ACC112 (cell line): ENCODE results near the gene NTN4.

Experiments
- H2AFZ ChIP-seq: fragments of 200-600 bp; sonication (generic); one replicate; pipeline ENCODE4 v1.6.0; 2017; ENCODE audit warnings: antibody characterized with exemption, low read length; ENCODE audit not compliant: unreplicated experiment
- H3K27ac ChIP-seq: fragments of 200-600 bp; sonication (generic); 2 replicates; pipeline ENCODE4 v1.5.1; 2014; ENCODE audit warnings: low read depth, mild to moderate bottlenecking, antibody characterized with exemption, low read length, moderate library complexity
- H3K27me3 ChIP-seq: fragments of 200-600 bp; sonication (generic); 2 replicates; pipeline ENCODE4 v1.6.1; 2014; ENCODE audit warnings: mild to moderate bottlenecking, antibody characterized with exemption, low read length, moderate library complexity, mixed read lengths; ENCODE audit not compliant: insufficient read depth
- H3K36me3 ChIP-seq: fragments of 200-600 bp; sonication (generic); 2 replicates; pipeline ENCODE4 v1.6.1; 2016; ENCODE audit warnings: mild to moderate bottlenecking, antibody characterized with exemption, low read length, moderate library complexity, mixed read lengths; ENCODE audit not compliant: insufficient read depth
- H3K4me1 ChIP-seq: fragments of 200-600 bp; sonication (generic); one replicate; pipeline ENCODE4 v1.6.1; 2016; ENCODE audit warnings: low read length, mixed read lengths; ENCODE audit not compliant: insufficient read depth, unreplicated experiment, control insufficient read depth
- H3K4me3 ChIP-seq: fragments of 200-600 bp; sonication (generic); 2 replicates; pipeline ENCODE4 v1.5.1; 2014; ENCODE audit warnings: mild to moderate bottlenecking, low read depth, low read length
- H3K79me2 ChIP-seq: fragments of 200-600 bp; sonication (generic); one replicate; pipeline ENCODE4 v1.6.0; 2016; ENCODE audit warnings: low read length; ENCODE audit not compliant: control insufficient read depth, unreplicated experiment, insufficient read depth

The NTN4 gene

DNA sequence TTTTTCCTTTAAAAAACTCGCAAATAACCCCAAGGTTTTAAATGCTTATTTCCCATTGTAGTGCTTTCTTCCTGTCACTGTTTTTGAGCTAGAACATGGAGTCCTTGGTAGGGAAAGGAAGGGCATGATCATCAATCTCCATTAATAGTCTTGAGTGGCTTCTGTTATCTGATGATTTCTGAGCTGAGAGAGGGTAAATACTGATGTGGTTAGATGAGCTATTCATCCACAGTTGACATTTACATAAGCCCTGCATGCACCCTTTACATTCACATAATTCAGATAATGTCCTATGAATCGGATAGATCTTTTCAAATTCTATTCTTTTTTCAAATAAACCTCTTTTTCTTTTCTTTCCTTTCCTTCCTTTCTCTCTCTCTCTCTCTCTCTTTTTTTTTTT is 81.4 kb downstream of the NTN4 start:
- Histone ChIP-seq H3K27me3 (no peaks in the 10 kb centered on the region), H3K79me2 (no peaks in the 10 kb centered on the region), H3K27ac (no peak overlapping the region), H3K4me1 (no peaks in the 10 kb centered on the region), H3K4me3 (no peak overlapping the region), H3K36me3 (no peaks in the 10 kb centered on the region), H2AFZ (no peak overlapping the region)

DNA sequence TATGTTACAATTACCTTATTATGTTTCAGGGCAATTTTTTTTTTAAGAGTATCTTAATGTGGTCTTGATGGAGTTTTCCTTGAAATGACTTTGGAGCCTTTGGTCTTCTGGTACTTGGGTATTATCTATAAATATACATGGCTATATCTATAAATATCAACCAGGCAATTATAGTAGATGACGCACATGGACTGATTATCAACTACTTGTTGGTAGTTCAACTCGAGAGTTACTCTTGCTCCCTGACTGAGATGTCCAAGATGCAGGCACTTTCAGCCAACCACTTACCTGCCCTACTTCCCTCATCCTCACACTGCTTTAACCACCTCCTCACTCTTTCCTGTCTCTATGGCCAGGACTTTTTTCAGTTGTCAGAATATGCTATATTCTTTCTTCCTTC is 85.4 kb downstream of the NTN4 start:
- Histone ChIP-seq H3K27ac (no peak overlapping the region), H2AFZ (no peak overlapping the region), H3K79me2 (no peaks in the 10 kb centered on the region), H3K4me3 (no peak overlapping the region), H3K36me3 (no peaks in the 10 kb centered on the region), H3K27me3 (no peaks in the 10 kb centered on the region), H3K4me1 (peaks cover 12% of the 10 kb centered on the region)

DNA sequence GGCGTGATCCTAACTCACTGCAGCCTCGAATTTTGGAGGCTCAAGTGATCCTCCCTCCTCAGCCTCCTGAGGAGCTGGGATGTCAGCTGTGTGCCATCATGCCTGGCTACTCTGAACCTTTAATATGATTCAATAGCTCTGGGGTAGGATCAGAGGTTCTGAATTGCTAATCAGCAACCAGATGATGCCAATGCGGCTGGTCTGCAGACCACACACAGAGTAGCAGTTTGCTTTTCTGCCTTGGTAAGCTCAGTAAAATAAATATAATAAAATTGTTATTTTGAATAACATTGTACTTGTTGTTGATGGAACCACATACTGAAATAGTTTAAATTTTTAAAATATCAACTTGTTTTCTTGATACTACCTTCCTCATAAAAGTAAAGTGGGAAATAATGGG is 86.6 kb downstream of the NTN4 start:
- Histone ChIP-seq H3K4me3 (no peak overlapping the region), H3K27me3 (no peaks in the 10 kb centered on the region), H3K79me2 (no peaks in the 10 kb centered on the region), H3K36me3 (no peaks in the 10 kb centered on the region), H3K27ac (no peak overlapping the region), H2AFZ (no peak overlapping the region), H3K4me1 (peaks cover 17% of the 10 kb centered on the region)

DNA sequence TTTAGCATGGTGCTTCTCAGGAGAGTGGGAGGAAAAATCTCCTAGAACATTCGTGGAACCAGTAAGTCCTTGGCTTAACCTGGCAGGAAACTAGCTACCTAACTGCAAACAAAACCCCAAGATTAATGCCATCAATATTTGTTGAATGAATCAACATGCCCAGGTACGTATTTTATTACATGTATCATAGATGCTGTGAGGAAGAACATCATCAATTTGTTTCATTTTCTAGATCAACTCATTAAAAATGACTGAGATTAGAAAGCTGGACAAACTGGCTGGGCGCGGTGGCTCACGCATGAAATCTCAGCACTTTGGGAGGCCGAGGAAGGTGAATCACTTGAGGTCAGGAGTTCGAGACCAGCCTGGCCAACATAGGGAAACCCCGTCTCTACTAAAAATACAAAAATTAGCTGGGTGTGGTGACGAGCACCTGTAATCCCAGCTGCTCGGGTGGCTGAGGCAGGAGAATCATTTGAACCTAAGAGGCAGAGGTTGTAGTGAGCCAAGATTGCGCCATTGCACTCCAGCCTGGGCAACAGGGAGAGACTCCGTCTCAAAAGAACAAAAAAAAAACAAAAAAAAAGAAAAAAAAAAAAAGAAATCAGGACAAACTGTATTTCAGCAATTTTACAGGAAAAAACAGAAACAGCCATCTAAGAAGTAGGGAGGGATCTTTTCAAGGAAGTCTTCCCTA is 88.7 kb downstream of the NTN4 start:
- Histone ChIP-seq H3K4me1 (peaks cover 17% of the 10 kb centered on the region), H3K79me2 (no peaks in the 10 kb centered on the region), H2AFZ (no peak overlapping the region), H3K36me3 (no peaks in the 10 kb centered on the region), H3K27me3 (no peaks in the 10 kb centered on the region), H3K4me3 (no peak overlapping the region), H3K27ac (peak overlapping the region; percentile 67)

- Histone ChIP-seq H3K4me1 (peaks cover 17% of the 10 kb centered on the region), H3K27me3 (no peaks in the 10 kb centered on the region), H3K4me3 (no peak overlapping the region), H3K27ac (peak overlapping the region; percentile 67), H3K79me2 (no peaks in the 10 kb centered on the region), H2AFZ (no peak overlapping the region), H3K36me3 (no peaks in the 10 kb centered on the region)
Observed at GRCh38 chr12:95701275-95701674, 89.3 kb downstream of the NTN4 start.

DNA sequence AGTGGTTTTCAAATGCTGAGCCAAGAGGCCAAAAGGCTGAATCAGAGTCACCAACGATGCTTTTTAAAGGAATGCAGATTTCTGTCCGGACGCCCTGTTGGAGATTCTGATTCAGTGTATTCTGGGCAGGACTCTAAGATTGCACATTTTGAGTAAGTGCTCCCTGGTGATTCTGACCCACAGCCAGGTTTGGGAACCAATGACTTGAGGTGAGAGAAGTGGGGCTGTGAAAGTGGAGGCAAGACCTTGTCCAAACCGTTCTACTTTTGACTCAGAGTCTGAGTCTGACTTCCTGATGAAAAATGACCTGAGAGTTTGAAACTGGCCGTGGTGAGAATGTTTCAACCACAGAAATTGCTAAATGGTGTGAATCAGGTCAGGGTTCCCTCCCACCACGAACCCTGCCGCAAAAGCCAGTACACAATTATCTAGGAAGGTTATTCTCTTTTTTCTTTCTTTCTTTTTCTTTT is 90.2 kb downstream of the NTN4 start:
- Histone ChIP-seq H3K27me3 (no peaks in the 10 kb centered on the region), H3K4me3 (0 out of 2 replicates have a peak overlapping the region, but pooled peaks have one; percentile 1), H2AFZ (no peak overlapping the region), H3K4me1 (peaks cover 17% of the 10 kb centered on the region), H3K79me2 (no peaks in the 10 kb centered on the region), H3K27ac (peak overlapping the region; percentile 67), H3K36me3 (no peaks in the 10 kb centered on the region)

DNA sequence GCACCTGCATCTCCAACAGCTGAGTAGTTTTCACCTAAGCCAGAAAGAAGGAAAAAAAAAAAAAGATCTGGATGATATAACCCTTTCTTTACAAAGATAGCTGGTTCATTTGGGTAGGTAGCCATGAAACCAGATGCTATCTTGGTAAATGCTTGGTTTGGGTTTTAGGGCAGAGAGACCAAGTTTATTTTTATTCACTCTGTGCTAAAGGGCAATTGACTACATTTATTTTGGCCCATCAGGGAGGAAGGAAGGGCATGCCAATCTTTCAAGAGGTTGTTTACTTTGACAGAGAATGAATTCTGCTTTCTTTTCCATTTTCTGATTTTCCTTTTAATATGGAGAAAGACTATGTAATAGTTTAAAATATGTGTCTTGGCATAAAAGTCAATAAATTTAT is 91.0 kb downstream of the NTN4 start:
- peak overlapping the region; percentile 67 for H3K27ac ChIP-seq
- no peak overlapping the region for H3K4me3 ChIP-seq
- no peak overlapping the region for H2AFZ ChIP-seq
- no peaks in the 10 kb centered on the region for H3K79me2 ChIP-seq
- no peaks in the 10 kb centered on the region for H3K36me3 ChIP-seq
- no peaks in the 10 kb centered on the region for H3K27me3 ChIP-seq
- peaks cover 17% of the 10 kb centered on the region for H3K4me1 ChIP-seq

DNA sequence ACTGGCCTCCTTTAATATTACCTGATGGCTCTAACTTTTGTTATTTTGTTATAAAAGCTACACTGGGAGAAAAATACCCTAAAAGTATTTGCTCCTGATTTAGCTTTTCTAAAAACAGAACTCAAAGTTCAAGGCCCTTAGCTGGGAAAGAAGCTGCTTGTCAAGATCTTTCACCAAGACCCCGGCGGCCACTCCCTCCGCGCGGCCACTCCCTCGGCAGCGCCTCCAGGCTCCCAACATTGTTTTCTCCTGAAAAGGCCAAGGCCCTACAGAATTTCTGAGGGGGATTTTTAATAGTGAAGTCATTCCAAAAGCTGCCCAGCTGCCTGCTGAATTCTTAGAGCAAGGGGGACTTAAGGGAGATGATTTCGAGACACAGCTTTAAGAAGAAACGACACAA is 96.4 kb downstream of the NTN4 start:
- Histone ChIP-seq H3K36me3 (no peaks in the 10 kb centered on the region), H3K27me3 (no peaks in the 10 kb centered on the region), H3K4me3 (no peak overlapping the region)

DNA sequence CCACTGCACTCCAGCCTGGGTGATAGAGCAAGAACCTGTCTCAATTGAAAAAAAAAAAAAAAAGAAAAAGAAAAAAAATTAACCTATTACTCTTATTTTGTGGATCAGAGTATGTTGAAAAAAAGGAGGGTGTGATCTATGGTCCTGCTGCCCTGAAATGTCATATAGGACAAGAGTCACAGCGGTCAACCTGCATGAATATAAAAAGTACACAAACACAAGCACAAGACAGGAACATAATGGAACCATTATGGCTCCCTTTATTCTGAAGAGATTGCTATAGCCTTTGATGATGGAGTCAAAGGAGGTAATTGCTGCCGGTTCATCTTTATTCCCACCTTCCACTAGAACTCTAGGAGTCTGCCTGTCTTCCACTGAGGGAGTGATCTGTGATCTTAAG is 96.9 kb downstream of the NTN4 start:
- Histone ChIP-seq H2AFZ (no peak overlapping the region), H3K27ac (no peak overlapping the region), H3K36me3 (no peaks in the 10 kb centered on the region), H3K27me3 (no peaks in the 10 kb centered on the region), H3K79me2 (no peaks in the 10 kb centered on the region), H3K4me3 (no peak overlapping the region), H3K4me1 (no peaks in the 10 kb centered on the region)

More for the DNA sequence above, 96.4 kb downstream of the NTN4 start:
- no peaks in the 10 kb centered on the region for H3K4me1 ChIP-seq
- no peak overlapping the region for H3K27ac ChIP-seq
- H3K79me2 ChIP-seq = no peaks in the 10 kb centered on the region
- H2AFZ ChIP-seq = no peak overlapping the region

GRCh38 chr12:95690861-95691635 is 99.5 kb downstream of the NTN4 start:
- no peaks in the 10 kb centered on the region for H3K36me3 ChIP-seq
- no peaks in the 10 kb centered on the region for H3K4me1 ChIP-seq
- H3K79me2 ChIP-seq = no peaks in the 10 kb centered on the region
- no peak overlapping the region for H3K27ac ChIP-seq
- no peaks in the 10 kb centered on the region for H3K27me3 ChIP-seq
- H3K4me3 ChIP-seq = no peak overlapping the region
- no peak overlapping the region for H2AFZ ChIP-seq

DNA sequence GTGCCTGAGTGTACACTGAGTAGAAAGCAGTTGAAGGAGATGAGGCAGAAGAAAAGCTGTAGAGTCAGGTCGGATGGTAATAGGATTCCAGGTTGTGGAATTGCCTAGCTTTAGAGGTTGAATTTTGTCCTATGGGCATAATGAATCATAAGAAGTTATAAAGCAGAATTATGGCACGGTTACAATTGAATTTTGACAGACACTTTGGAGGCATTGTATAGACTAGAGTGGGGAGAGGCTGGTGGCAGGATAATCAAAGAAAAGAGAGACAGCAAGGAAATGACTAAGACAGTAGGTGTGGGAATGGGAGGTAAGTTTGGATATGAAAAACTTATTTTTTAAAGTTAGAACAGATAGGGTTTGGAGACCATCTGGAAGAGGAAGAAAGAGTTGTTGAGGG is 102.6 kb downstream of the NTN4 start:
- Histone ChIP-seq H3K27ac (no peak overlapping the region), H3K4me1 (no peaks in the 10 kb centered on the region), H3K4me3 (no peak overlapping the region), H3K27me3 (no peaks in the 10 kb centered on the region), H3K36me3 (no peaks in the 10 kb centered on the region), H2AFZ (no peak overlapping the region), H3K79me2 (no peaks in the 10 kb centered on the region)
